GM21367 (cell line): ENCODE data around the gene LRRN2.
"Not testable (repeated sequence)": the region's sequence is repeated elsewhere in the genome, so short reads cannot be mapped to it uniquely, and the experiment has no call there.

Experiments used
- ATAC-seq: cut with Tn5 transposase; IDR thresholded peaks from one replicate; pipeline ENCODE4 v1.9.1; 2021; ENCODE audit not compliant: unreplicated experiment

The LRRN2 gene

DNA sequence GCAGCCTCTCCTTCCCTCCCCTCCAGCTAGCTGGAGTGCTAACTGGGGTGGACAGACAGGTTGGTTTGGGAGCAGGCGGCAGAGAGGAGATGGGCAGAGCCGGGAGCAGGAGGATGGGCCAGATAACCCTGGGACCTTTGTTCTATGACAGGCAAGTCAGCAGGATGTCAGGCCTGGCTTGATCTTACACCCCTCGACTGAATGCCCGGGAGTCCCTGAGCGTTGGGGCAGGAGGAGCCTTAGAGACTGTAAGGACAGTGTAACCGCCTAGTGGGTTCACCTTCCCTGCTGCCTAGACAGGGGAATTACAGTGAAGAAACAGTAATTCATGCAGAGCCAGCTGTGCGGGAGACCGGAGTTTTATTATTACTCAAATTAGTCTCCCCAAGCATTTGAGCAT is 109.1 kb downstream of the LRRN2 start:
- ATAC-seq, result no peak

DNA sequence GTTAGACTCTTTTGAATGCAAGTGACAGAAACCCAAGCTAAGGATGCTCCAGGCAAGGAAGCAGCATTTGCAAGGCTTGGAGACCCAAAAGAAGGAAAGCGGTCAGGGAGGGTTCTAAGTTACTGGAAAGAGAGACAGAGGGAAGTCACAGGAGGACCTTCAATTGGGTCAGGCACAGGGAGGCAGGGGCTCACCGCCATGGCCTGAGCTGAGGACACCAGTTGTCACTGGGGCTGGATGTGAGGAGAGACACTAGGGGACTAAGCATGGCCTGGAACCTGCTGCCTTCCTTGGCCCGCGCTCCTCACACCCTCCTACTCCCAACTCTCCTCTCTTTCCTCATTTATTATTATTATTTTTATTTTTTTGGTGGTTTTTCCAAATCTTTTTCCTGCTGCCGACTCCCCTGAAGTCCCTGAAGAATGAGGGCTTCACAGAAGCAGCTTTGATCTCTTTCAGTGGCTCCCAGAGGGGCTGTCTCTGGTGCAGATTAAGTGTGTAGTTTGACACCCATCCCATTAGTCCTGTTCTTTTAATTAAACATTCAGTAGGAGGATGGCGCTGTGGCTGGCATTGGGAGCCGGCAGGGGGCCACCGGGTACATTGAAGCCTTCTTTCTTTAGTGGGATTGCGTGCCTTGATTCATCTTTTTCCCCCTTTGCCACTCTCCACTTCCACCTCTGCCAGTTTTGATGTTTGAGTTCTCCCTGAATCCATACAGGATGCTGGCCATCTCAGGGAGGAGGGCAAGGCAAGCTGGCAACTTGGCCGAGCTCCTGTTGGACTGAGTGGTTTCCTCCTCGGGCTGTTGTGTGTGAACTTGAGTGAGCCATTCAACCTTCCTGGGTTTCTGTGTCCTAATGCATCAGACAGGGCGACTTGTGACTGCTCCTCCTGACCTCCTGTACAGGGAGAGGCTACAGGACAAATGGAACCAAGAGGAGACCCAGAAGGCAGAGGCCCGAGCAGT is 110.0 kb downstream of the LRRN2 start:
- ATAC-seq, result no peak

DNA sequence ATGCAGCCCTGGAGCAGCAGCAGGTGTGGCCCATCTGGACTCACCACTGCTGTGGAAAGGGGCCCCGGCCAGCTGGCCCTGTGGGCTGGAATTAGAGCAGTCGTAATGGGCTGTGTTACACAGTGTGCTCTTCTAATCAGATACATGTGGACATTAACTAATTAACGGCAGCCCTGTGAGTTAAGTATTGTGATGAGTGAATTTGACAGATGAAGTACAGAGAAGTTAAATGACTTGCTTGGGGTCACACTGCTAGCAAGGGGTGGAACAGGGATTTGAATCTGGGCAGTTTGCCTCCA is 110.7 kb downstream of the LRRN2 start:
- no peak for ATAC-seq

DNA sequence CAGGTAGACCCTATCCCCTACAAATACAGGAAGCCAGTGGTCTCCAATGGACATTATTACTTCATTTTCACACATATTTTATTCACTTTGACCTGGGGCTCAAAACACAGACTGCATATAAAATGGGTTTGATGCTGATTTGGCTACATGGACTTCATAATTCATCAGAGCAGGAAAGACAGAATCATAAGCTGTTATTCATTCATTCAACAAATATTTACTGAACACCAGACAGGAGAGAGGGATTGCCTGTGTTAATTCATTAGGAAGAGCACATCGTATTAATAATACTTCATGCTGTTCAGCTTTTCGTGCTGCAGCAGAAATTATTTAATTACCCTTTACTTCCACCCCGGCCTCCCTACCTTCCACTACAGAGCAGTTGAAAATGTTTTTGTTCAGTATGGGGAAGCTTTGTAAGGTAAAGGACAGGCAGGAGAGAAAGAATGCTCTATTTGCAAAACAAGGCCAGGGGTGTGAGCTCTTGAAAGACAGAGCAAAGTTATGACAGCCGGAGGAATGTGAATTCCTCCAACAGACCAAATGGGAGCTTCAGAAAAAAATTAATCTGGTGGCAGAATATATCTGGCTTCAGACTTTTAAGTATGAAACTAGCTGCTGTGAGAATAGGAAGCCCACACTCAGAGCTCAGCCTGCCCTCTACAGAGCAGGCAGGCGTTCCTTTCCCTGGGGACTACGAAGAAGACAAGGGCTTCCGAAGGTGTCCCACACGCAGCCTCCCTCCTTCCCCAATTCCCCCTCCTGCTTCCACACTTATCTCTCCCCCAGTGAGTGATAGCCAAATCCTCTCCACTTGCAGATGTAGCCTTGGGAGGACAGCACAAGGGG is 111.3 kb downstream of the LRRN2 start:
- ATAC-seq, result no peak

DNA sequence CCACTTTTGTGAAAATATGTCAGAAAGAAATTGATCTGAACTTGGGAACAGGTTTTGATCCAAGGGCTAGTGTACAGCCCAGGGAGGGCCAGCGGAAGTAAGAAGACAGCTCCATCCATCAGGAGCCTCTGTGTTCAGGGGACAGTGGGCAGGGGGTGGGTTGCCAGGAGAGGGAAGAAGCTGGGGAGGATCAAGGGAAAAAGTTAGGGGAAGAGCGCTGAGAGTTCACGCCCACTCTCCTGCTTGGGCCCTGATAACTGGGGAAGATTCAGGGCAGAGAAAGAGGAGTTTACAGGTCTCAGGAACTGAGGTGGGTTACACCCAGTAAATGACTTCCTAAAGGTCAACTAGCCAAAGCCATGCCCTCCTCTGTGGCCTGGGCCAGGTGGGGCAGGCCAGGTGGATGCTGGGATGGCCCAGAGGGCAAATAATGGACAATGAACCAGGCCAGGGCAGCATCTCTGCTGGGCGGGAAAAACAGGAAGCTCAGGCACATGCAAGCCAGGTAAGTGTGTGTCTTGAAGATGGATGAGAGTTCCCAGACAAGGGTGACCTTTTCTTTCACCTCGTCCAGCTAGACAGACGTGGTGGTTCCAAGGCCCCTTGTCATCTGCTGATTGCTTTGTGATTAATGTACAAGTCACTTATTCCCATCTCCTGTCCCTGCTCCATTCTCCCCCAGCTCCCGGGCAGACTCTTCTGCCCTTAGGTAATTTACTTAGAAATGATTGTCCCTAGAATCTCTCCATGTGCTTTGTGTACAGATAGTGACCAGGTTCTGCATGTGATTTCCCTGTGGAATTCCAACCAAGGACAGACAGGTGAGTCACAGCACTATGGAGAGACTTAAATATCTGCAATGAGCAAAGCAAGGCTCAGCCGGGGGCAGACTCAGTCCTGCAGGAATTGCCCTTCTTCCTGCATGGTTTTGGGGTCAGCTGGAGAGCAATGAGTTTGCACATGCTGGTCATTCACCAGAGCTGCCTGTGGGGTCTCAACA is 112.3 kb downstream of the LRRN2 start:
- no peak for ATAC-seq

DNA sequence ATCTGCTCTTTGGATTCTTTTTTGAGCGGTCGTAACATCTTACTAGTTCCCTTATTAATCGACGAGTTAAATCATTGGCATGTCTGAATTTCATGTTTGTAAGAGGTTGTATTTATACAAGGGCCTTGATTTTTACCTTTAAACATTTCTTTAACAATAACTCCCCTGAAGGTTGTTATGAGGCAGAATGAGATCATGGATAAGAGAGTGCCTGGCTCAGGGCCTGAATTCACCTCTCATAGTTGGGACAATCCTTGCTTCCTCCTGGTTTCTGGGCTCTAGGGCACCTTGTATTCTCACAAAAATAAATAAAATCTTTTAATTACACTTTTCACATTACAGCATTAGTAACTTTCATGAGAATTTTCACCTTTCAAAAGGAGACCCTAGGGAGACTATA is 113.9 kb downstream of the LRRN2 start:
- no peak for ATAC-seq

DNA sequence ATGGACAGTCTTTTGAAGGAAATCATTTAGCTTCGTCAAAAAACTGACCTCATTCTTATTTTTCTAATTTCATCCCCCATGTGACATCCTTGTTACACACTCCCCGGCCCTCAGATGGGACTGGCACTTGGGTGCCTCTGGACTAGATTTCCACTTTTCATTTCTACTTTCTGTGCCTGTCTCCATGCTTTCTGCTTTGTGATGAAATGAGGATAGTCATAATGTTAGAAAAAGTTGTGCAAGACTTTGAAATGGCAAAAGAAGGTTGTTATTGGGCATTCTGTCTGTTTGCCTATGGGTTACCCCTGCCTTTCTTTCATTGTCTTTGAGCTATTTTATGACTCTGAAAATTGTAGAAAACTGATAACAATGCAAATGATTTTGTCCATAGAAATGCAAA is 114.4 kb downstream of the LRRN2 start:
- no peak for ATAC-seq

DNA sequence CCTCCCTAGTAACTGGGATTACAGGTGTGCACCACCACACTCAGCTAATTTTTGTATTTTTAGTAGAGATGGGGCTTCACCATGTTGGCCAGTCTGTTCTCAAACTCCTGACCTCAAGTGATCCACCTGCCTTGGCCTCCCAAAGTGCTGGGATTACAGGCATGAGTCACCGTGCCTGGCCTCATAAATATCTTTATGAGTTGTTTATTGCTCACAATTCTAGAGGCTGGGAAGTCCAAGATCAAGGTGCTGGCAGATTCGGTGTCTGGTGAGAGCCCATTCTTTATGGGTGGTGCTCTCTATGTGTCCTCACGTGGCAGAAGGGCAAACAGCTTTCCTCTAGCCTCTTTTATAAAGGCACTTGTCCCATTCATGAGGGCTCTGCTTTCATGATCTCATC is 115.5 kb downstream of the LRRN2 start:
- not testable (repeated sequence) for ATAC-seq

DNA sequence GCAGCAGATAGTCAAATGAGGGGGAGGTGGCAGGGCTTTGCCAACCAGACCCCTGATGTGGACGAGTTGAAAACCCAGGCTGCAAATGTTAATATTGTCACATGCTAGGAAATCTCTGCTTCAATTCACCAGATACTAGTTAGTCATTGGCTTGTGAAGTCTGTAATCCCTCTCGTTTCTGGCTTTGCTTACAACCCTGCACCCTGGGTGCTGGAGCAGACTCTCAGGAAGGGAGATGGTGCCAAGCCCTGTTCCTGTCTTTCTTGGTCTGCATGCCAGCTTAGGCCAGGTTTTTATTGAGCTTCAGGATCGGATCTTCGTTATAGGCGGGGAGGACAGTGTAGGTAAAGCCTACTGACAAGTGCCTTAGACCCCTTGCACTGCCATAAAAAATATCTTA is 116.1 kb downstream of the LRRN2 start:
- ATAC-seq, result no peak

DNA sequence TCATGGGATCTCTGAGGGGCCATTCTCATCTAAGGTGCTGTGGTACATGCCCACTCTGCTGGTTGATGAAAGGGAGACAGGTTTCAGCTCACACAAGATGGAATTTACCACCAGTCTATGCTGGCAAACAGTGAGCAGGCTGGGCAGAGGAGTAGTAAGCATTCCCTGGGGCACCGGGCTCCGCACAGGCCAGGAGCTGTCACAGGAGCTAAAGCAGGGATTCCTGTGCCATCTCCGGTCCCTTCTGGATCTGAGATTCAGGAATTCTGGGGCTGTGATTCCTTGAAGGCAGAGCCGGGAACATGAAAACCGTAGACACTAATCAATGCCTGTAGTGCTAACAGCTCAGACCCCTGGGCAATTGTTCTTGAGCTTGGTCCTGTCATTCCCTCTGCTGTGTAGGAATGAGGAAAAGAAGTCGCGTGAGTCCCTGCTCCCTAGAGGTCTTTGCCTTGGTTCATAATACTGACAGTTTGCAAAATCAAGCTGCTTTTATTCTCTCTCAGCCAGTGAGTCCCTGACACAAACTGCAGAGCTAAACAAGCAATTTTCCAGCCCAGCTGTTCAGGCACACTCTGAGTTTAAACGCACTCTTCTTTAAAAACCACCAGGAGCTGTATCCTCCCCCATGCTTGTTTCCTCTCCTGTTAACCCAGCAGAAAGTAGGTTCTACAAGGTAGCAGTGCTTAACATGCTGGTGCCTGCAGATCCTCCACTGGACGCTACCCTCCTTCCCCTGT is 116.8 kb downstream of the LRRN2 start:
- ATAC-seq, result no peak
